Nephron progenitor cell (in vitro differentiated cells): ENCODE measurements around the gene NME9.
A peak's percentile ranks its signal among the peaks of the same experiment; 100 is the strongest.
"Not testable (repeated sequence)": the region's sequence is repeated elsewhere in the genome, so short reads cannot be mapped to it uniquely, and the experiment has no call there.

Source experiments
- DNase-seq: peaks from one replicate; pipeline ENCODE4 v3.0.0; 2021
- H3K27ac Mint-ChIP-seq: 2 replicates; pipeline ENCODE4 v1.8.0; 2021; ENCODE audit warnings: mild to moderate bottlenecking, moderate library complexity, mixed read lengths
- H3K27me3 Mint-ChIP-seq: 2 replicates; pipeline ENCODE4 v1.8.0; 2021; ENCODE audit warnings: mild to moderate bottlenecking, low read depth, mixed read lengths; ENCODE audit not compliant: poor library complexity
- H3K36me3 Mint-ChIP-seq: 2 replicates; pipeline ENCODE4 v1.8.0; 2021; ENCODE audit warnings: low read depth, mixed read lengths
- H3K4me1 Mint-ChIP-seq: 2 replicates; pipeline ENCODE4 v1.8.0; 2021; ENCODE audit warnings: mixed read lengths
- H3K4me3 Mint-ChIP-seq: 2 replicates; pipeline ENCODE4 v1.8.0; 2021; ENCODE audit warnings: mild to moderate bottlenecking, moderate library complexity, mixed read lengths
- H3K9me3 Mint-ChIP-seq: 2 replicates; pipeline ENCODE4 v1.8.0; 2021; ENCODE audit warnings: mild to moderate bottlenecking, moderate library complexity, mixed read lengths
- TF ChIP-seq, protein P1 (sequence below): fragments of 200-600 bp; sonication (generic); IDR thresholded peaks from 2 replicates; pipeline ENCODE4 v1.5.0; 2021; ENCODE audit warnings: antibody characterized with exemption

Gene NME9, protein sequence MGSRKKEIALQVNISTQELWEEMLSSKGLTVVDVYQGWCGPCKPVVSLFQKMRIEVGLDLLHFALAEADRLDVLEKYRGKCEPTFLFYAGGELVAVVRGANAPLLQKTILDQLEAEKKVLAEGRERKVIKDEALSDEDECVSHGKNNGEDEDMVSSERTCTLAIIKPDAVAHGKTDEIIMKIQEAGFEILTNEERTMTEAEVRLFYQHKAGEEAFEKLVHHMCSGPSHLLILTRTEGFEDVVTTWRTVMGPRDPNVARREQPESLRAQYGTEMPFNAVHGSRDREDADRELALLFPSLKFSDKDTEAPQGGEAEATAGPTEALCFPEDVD

GRCh38 chr3:138329127-138329983 lies at the start of gene NME9:
TSS of gene NME9 (minus strand) at chr3:138329851. CDS start at chr3:138329335, 516 bp downstream.
- Mint-ChIP-seq H3K4me3 (peak within 1 kb of the TSS; percentile 91), H3K4me1 (peaks cover 17% of the 10 kb centered on the region), H3K27ac (no peak within 1 kb of the TSS), H3K9me3 (no peaks in the 10 kb centered on the region), H3K36me3 (no peaks in the 10 kb centered on the region), H3K27me3 (peaks cover 20% of the 10 kb centered on the region)
- TF ChIP-seq, protein P1, sequence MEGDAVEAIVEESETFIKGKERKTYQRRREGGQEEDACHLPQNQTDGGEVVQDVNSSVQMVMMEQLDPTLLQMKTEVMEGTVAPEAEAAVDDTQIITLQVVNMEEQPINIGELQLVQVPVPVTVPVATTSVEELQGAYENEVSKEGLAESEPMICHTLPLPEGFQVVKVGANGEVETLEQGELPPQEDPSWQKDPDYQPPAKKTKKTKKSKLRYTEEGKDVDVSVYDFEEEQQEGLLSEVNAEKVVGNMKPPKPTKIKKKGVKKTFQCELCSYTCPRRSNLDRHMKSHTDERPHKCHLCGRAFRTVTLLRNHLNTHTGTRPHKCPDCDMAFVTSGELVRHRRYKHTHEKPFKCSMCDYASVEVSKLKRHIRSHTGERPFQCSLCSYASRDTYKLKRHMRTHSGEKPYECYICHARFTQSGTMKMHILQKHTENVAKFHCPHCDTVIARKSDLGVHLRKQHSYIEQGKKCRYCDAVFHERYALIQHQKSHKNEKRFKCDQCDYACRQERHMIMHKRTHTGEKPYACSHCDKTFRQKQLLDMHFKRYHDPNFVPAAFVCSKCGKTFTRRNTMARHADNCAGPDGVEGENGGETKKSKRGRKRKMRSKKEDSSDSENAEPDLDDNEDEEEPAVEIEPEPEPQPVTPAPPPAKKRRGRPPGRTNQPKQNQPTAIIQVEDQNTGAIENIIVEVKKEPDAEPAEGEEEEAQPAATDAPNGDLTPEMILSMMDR, result peak; percentile 46
- peak; percentile 98 for DNase-seq

DNA sequence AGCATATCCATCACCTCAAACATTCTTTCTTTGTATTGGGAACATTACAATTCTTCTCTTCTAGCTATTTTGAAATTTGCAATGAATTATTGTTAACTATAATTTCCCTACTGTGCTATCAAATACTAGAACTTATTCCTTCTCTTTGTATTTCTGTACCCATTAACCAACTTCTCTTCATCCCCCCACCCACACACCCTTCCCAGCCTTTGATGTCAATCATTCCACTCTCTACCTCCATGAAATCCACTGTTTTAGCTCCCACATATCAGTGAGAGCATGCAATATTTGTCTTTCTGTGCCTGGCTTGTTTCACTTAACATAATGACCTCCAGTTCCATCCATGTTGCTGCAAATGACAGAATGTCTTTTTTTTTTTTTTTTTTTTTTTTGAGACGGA lies 49.3 kb upstream of the NME9 start:
- no peak overlapping the region for H3K27ac Mint-ChIP-seq
- H3K36me3 Mint-ChIP-seq, result peaks cover 62% of the 10 kb centered on the region
- peaks cover 13% of the 10 kb centered on the region for H3K27me3 Mint-ChIP-seq
- TF ChIP-seq, protein P1, result no peak
- DNase-seq, result no peak
- H3K9me3 Mint-ChIP-seq, result peaks cover 7% of the 10 kb centered on the region
- peaks cover 52% of the 10 kb centered on the region for H3K4me1 Mint-ChIP-seq
- no peak overlapping the region for H3K4me3 Mint-ChIP-seq

GRCh38 chr3:138378331-138378730 lies 48.7 kb upstream of the NME9 start:
- Mint-ChIP-seq H3K36me3 (peaks cover 63% of the 10 kb centered on the region), H3K27ac (peak overlapping the region; percentile 18), H3K27me3 (peaks cover 13% of the 10 kb centered on the region), H3K9me3 (peaks cover 10% of the 10 kb centered on the region), H3K4me1 (peaks cover 52% of the 10 kb centered on the region), H3K4me3 (no peak overlapping the region)
- DNase-seq, result no peak
- TF ChIP-seq, protein P1, result no peak

DNA sequence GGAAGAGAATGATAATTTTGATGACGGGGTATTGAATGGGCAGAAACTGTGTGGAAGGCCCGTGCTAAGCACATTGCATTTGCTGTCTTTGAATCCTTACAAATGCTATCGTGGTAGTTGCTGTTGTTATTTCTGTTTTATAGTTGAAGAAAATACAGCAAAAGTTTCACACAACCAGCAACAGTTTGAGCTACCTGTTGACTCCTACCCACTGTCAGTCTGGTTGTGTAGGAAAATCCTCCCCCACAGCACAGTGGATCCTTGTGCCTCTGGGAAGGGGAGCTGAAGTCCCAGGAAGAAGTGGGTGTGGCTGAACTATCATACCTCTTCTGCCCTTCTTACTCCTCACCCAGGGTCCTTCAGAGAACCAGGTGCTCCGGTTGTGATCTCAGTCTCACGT lies 48.2 kb upstream of the NME9 start:
- DNase-seq, result no peak
- Mint-ChIP-seq H3K27ac (no peak overlapping the region), H3K9me3 (peaks cover 14% of the 10 kb centered on the region), H3K36me3 (peaks cover 68% of the 10 kb centered on the region), H3K4me1 (peaks cover 52% of the 10 kb centered on the region), H3K4me3 (no peak overlapping the region), H3K27me3 (peaks cover 13% of the 10 kb centered on the region)
- TF ChIP-seq, protein P1, result no peak

DNA sequence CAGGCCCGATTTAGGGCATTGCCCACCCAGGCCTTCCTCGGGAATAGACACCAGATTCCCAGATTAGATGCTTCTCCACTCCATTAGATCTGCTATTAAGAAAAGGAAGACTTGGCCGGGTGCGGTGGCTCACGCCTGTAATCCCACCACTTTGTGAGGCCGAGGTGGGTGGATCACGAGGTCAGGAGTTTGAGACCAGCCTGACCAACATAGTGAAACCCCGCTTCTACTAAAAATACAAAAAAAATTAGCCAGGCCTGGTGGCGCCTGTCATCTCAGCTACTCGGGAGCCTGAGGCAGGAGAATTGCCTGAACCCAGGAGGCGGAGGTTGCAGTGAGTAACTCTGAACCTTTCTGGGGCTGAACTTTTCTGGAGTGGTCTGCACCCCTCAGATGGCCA lies 47.6 kb upstream of the NME9 start:
- not testable (repeated sequence) for H3K4me3 Mint-ChIP-seq, DNase-seq, H3K27ac Mint-ChIP-seq
- Mint-ChIP-seq H3K9me3 (peaks cover 14% of the 10 kb centered on the region), H3K27me3 (peaks cover 13% of the 10 kb centered on the region), H3K36me3 (peaks cover 71% of the 10 kb centered on the region), H3K4me1 (peaks cover 52% of the 10 kb centered on the region)

DNA sequence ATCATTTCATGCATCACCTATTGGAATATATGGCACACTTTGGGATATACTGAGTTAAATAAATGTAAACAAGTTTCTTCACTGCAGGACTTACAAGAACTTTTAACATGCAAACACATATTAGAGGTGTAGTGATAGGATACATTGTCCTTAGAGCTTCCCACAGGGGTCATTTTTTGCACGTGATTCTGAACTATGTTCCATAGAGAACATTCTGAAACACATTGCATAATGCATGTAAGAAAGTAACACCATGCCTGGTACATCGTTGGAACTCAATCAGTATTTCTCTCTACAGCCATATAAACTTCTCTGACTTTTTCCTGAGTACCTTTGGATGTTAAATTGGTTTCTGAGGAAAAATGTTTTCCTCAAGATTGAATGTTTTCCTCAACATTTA lies 47.0 kb upstream of the NME9 start:
- no peak overlapping the region for H3K4me3 Mint-ChIP-seq
- H3K27ac Mint-ChIP-seq, result no peak overlapping the region
- H3K36me3 Mint-ChIP-seq, result peaks cover 70% of the 10 kb centered on the region
- DNase-seq, result no peak
- H3K9me3 Mint-ChIP-seq, result peaks cover 14% of the 10 kb centered on the region
- TF ChIP-seq, protein P1, result no peak
- H3K27me3 Mint-ChIP-seq, result peaks cover 13% of the 10 kb centered on the region
- peaks cover 52% of the 10 kb centered on the region for H3K4me1 Mint-ChIP-seq
